Cerebellar nuclear complex (tissue), 1 donor: ENCODE measurements around the gene FCSK.
"Not testable (repeated sequence)": the region's sequence is repeated elsewhere in the genome, so short reads cannot be mapped to it uniquely, and the experiment has no call there.

Source experiments
- DNase-seq, 2 experiments: peaks; one replicate each; lab custom pipeline; 2025; lab: John Stamatoyannopoulos, UW

FCSK gene

DNA sequence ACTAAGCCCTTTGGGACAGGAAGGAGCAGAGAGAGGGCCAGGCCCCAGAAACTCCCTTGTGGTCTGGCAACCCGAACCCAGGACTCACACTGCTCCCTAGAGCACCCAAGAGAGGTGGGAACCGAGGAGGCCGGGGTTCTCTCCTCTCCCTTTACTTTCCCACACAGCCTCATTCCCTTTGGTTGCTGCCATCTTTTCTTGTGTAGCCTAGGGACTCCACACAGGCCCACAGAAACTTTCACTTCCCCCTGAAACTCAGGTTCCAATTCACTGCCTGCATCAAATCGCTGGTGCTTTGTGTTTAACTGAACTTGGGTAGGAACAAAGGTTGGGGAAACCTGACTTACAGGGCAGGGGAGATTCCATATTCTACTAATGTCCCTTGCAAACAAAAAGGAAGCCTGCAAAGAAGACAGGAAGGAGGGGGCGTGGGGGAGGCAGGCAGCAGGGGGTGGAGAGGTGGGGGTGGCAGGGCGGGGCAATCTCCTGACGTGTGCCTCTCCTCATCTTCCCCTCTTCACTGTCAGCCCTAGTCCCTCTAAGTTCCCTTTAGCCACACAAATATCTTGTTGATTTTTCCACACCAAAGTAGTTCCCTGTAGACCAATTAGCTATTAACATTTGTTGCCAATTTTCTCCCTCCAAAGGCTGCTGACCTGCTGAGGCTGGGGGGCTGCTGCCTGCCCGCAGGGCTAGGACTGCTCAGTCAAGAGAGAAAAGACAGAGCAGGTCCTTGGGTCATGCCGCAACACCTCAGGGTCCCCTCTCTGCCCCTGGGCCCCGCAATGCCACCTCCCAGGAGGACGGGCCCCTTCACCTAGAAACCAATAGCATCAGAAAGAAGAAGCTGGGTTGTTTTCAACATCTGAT is 23.5 kb upstream of the FCSK start:
- DNase-seq = no peak

DNA sequence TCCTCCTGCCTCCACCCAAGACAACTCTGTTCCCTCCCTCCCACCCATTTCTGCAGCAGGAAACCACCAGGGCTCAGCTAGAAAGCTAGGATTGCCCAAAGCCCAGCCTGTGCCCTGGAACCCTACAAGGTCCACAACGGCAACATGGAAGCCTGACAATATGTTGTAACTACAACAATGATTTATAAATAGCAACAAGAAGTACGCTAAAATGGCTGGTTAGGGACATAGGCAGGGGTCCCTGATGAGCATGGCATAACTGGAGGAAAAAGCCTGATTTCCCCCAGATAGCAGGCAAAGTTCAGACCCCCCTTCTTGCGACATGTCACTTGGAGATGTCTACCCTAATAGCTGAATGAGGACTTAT is 22.1 kb upstream of the FCSK start:
- DNase-seq = no peak

DNA sequence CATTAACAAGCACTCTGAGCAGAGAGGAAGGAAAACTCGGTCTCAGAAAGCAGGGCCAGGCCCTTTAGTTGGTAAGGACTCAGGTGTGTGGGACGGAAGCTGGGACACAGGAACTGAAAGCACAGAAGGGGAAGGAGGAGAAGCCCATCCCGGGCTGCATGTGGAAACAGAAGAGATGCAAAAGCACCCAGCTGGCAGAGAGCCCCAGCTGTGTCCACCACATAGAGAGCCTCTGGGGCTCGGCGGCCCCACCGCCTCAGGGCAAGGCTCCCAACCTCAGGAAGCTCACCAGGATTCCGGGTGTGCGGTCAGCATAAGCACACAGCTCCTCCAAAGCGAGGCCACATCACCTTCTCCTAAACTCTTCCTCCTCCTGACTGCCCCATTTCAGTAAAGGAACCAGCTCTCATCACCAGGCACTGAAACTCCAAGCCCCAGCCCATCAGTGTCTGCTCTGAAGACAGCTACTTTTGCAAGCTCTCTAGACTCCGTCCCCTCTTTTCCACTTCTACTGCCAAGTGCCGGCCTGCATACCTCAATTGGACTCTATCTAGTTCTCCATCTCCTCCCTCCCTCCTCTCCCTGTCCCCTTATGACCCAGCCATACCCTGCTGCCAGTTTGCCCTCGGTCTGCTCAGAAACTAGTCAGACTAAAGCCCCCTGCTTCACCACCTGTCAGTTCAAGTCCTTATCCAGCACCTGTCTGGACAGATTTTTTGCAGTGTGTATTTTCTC is 21.5 kb upstream of the FCSK start:
- DNase-seq = no peak

DNA sequence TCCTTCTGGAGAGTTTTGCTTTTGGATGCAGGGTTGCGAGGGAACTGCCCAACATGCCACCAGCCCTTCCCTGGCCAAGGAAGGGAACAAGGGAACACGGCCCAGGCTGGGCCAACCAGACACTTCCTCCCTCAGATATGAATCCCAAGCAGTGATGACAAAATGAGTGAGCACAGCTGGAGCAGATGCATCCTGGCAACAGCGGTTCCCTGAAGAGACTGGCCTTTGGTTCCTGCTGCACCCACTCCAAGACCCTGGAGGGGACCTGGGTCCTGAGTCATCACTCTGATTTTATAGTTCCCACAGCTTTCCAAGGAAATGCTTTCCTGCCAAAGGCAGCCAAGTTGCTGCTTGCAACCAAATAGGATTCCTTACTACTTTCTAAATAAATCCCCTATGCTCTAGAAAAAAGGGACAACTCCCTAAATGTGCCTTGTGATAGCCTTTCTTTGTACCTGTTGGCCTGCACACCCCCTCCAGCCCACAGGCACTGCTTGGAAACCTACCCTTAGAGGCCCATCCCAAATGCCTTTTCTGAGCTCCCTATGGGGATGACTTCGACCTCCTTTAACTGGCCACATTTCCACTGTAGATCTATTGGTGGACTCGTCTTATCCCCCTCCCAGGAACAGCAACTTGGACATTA is 20.8 kb upstream of the FCSK start:
- no peak for DNase-seq

DNA sequence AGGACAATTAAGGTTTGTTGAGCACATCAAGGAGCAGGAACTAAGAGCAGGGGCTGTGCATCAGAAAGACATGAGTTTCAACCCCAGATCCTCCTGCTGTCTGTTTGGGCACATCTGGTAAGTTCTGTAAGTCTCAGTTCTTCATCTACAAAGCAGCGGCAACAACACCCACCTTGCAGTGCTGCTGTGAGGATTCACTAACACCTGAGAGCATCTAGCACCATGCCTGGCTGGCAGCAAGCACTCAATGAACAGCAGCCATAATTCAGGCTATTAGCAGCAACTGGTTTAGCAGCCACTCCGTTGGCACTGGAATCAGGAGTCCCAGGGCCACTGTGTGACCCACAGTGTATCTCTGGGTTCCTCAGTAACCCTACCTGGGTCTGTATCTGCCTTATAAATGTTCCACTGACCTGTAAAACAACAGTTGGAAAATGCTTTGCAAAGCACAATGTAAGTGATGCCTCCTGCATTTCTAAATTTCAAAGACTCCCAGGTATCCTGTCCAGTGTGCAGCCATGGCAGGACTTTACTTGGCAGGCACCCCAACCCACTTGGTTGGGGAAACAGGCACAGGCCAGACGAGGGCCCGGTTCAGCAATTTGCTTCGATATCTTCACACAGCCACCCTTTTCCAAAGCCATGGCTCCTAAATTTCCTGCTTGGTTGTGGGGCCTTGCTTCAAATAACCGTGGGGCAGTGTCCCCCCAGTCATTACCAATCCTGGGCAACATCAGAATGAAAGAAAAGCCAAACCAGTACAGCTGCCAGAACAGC is 19.7 kb upstream of the FCSK start:
- no peak for DNase-seq

DNA sequence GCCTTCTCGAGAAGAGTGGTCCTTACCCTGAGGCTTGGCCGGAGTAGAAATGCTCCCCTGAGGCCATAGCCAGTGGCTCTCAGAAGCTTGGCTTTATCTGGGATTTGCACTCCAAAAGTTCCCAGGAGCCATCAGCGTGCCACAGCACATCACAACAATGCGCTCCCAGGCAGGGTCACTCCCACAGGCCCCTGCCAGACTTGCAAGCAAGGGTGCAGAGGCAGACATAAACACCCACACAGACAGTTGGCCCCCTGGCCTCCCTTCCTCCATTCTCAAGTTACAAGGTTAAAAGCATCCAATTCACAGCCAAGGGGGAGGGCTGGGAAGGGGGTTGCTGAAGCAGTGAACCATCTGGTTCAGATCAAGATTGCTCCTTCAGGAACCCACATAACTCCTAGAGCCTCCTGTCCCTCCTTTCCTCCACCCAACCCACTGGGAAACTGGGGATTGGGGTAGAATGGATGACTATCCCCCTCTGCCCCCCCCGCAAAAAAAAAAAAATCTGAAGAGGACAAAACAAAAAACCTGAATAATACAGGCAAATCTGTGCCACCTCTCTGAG is 17.3 kb upstream of the FCSK start:
- no peak for DNase-seq

DNA sequence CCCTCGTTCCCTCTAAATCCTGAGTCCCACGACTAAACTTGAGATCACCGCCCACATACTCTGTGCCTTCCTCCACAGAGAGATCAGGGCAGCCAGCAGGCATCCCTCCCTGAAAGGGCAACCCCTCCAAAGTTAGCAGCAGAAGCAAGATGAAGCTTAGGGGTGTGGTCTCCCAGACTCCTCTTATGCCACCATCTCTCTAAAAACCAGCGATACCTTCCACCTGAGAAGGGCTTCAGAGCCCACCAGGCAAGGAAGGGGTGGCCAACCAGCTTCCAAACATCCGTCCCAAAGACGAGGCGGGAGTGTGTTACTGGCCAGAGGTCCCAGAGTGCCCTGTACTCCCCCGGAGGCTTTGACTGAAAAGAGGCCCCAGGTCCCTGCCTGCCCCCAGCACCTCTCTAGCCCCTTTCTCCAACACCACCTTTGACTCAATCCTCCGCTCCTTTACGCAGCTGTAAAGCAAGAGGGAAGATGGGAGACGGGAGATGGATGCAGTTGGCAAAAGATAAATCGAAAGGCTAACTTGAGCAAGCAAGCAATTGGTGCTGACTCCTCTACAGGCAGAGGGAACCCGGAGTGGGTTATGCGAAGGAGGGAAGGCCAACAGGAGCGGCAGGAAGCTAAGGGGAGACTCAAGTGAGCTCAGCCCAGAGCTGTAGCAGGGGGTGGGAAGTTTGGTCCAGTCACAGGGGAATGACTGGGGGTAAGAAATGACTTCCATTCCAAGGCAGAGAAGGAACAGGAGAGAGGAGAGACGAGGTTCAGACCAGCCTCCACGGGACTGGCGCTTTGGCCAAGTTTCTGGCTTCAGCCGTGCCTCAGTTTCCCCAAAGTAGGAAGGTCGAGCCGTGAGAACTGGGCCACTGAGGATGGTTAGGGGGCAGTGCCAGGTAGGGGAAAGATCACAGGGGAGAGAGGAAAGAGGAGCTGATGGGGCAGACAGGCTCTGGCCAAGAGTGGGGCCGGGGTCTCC is 16.5 kb upstream of the FCSK start:
- DNase-seq = no peak

DNA sequence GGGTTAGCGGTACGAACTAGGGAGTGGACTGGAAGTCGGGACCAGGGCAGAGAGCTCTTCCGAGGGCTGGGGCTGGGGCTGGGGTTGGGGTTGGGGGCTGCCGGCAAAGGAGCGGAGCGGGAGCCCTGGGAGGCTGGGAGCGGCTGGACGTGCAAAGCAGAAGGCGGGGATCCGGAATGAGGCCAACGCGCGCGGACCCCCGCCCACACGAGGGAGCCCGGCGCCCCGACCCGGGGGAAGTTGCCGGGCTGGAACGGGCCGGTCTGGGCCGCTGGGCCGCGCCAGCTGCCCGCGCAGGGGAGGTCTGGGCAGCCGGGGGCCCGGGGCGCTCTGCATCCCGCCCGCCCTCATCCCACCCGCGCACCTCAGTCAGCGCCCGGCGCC is 15.8 kb upstream of the FCSK start:
- DNase-seq = no peak

DNA sequence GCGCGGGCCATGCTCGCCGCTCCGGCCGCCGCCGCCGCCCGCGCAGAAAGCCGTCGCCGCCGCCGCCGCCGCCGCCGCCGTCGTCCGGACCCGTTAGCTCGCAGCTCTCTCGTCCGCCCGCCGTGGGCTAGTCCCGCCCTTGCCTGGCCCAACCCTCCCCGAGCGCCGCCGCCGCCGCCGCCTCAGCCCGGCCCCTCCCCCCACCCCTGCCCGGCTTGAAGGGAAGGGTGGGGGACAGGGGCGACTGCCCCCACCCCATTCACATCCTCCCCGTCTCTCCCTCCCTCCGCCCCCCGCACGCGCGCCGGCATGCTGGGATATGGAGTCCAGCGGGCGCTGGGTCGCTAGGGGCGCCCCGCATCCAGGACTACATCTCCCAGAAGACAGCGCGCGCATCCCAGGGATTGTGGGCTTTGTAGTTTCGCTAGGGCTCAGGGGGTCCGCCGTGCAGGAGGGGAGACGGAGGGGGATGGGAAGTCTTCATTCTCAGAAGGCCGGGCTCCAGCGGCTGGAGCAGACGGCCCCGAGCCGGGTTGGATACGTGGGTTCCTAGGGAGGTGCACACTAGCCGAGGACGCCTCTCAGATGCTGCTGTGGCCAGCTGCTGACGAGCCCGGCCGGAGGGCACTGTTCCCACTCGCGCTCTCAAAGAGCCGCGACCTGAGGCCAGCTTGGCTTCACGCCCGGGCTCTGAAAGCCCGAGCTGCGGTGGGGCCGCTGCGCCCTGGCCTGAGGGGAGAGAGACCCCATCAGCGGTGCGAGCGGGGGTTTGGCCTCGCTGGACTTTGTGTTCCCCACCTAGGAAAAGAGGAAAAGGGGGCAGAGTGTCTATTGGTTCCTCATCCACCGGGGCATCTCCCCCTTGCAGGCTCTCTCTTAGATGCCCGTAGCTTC is 15.2 kb upstream of the FCSK start, which contains the start of gene ST3GAL2:
Gene ST3GAL2, minus strand, starts transcription at position 132 of the 894 bp plus-strand sequence. CDS start 40,570 bp downstream, outside the sequence.
- peak; percentile 30 to 89 for DNase-seq

DNA sequence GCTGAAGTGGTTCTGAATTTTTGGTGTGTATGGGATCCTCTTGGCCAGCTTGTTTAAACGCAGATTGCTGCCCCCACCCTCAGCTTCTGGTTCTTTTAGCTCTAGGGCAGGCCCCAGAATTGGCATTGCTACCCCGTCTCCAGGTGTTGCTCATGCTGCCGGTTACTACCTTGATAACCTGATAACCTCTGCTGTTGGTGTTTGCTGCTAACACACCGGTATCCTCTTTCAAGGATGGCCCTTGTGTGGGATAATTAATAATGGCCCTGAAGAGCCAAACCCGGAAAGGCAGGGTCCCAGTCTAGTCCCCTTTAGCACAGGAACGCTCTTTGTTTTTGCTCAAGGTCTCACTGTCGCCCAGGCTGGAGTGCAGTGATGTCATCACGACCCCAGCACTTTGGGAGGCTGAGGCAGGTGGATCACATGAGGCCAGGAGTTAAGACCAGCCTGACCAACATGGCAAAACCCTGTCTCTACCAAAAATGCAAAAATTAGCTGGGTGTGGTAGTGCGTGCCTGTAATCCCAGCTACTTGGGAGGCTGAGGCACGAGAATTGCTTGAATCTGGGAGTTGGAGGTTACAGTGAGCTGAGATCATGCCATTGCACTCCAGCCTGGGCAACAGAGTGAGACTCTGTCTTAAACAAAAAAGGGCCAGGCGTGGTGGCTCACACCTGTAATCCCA is 14.2 kb upstream of the FCSK start:
- no peak for DNase-seq

DNA sequence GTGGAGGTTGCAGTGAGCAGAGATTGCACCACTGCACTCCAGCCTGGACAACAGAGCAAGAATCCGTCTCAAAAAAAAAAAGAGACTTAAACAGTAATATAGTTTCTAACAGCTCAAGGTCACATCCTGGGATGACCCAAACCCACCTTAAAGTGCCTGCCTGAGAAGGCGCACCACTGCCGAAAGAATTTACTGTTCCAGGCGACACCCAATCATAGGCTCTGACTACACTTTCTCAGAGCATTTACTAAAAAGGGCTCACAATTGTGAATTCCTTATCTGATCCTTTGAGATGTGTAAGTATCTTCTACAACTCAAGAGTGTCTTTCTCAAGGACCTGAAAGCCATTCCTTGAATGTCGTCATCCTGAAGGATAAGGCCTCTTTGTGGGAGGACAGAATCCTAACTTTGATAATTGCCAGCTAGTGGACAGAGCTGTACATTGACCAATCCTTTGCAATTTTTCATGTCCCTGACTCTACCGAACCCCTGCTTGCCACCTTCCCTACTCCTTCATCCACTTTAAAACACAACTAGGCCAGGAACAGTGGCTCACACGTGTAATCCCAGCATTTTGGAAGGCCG is 12.9 kb upstream of the FCSK start:
- no peak for DNase-seq

DNA sequence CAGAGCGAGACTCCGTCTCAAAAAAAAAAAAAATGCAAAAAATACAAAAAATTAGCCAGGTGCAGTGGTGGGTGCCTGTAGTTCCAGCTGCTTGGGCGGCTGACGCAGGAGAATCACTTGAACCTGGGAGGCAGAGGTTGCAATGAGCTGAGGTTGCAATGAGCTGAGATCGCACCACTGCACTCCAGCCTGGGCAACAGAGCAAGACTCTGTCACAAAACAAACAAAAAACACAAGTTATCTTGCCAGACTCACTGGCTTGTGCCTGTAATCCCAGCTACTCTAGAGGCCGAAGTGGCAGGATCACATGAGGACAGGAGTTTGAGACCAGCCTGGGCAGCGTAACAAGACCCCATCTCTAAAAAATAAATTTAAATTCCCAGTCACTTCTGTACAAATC is 12.1 kb upstream of the FCSK start:
- no peak for DNase-seq

DNA sequence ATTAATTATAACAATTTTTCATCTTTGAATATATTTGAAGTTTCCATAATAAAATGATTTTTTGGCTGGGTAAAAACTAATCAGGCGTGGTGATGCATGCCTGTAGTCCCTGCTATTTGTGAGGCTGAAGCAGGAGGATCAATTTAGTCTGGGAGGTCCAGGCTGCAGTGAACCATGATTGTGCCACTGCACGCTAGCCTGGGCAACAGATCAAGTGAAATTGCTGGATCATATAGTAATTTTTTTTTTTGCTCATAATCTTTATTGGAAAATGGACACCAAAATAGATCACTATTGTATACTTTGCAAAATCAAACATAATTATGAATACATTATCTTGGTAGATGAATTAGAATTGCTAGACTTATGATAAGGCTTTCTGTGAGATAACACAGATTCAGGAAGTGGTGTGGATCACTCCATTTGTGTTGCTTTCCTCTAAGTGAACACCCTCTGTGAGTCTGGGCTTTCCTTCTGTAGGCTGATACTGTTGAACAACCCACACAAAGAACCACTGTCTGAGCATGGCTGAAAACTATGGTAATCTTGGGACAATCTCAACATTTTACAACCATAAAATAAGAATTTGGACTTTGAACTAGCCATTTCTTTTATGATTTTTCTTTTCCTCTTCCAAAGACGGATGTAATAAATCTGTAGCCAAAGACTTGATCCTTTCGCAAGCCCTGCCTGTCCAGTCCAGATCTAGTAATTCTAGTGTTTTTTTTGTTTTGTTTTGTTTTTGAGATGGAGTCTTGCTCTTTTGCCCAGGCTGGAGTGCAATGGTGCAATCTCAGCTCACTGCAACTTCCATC is 9.9 kb upstream of the FCSK start:
- no peak for DNase-seq

DNA sequence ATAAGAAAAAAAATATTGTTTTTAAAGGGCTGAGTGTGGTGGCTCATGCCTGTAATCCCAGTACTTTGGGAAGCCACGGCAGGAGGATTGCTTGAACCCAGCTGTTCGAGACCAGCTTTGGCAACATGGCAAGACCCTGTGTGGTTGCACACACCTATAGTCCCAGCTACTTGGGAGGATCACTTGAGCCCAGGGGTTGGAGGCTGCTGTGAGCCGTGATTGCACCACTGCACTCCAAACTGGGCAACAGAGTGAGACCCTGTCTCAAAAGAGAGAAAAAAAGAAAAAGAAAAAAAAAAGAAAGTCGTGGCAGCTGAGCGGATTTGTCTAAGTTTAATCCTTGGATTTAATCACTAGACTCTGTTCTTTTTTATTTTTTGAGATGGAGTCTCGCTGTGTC is 6.3 kb upstream of the FCSK start:
- no peak for DNase-seq

DNA sequence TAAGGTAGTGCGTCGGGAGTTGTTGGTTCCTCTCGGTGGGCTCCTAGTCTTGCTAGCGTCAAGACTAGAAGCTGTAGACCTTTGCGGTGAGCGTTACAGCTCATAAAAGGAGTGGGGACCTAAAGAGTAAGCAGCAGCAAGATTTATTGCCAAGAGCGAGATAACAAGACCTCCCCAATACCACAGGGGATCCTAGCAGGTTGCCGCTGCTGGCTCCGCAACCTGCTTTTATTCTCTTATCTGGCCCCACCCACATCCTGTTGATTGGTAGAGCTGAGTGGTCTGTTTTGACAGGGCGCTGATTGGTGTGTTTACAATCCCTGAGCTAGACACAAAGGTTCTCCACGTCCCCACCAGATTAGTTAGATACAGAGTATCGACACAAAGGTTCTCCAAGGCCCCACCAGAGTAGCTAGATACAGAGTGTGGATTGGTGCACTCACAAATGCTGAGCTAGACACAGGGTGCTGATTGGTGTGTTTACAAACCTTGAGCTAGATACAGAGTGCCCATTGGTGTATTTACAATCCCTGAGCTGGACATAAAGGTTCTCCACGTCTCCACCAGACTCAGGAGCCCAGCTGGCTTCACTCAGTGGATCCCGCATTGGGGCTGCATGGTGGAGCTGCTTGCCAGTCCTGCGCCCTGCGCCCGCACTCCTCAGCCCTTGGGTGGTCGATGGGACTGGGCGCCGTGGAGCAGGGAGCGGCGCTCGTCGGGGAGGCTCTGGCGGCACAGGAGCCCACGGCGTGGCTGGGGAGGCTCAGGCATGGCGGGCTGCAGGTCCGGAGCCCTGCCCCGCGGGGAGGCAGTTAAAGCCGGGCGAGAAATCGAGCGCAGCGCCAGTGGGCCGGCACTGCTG is 4.0 kb upstream of the FCSK start:
- DNase-seq = not testable (repeated sequence)

DNA sequence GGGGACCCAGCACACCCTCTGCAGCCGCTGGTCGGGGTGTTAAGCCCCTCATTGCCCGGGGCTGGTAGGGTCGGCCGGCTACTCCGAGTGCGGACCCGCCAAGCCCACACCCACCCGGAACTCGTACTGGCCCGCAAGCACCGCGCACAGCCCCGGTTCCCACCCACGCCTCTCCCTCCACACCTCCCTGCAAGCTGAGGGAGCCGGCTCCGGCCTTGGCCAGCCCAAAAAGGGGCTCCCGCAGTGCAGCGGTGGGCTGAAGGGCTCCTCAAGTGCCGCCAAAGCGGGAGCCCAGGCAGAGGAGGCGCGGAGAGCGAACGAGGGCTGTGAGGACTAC is 3.4 kb upstream of the FCSK start:
- DNase-seq = not testable (repeated sequence)
